Spleen (tissue), 11 donors: ENCODE data around the gene SLC22A15. TPM values are rescaled to one million over a fixed set of nuclear protein-coding genes. Genes with fewer than 3 reads are reported as not detected.

Experiments
- DNase-seq: peaks from one replicate; pipeline ENCODE4 v3.0.0-alpha.2; 2020
- H3K27ac ChIP-seq, 8 donors: fragments of 200-600 bp; sonication (generic) in 7 of 8; 1 replicate in 4 of 8; 2 replicates in 4 of 8; pipeline versions ENCODE4 v1.5.0 to v1.8.0; 2016 to 2021; ENCODE audit warnings: inconsistent platforms in 4 of 8, mild to moderate bottlenecking in 4 of 8, moderate library complexity in 1 of 8
- H3K27me3 ChIP-seq, 7 donors: fragments of 200-600 bp; sonication (generic) in 6 of 7; replicated peaks in 1 of 7; 1 replicate in 4 of 7; 2 replicates in 3 of 7; pipeline versions ENCODE4 v1.5.0 to v1.8.0; 2016 to 2021; ENCODE audit warnings: inconsistent platforms in 3 of 7, mild to moderate bottlenecking in 1 of 7
- H3K36me3 ChIP-seq, 6 donors: fragments of 200-600 bp; sonication (generic) in 5 of 6; 1 replicate in 4 of 6; 2 replicates in 2 of 6; pipeline versions ENCODE4 v1.5.0 to v1.8.0; 2016 to 2021; ENCODE audit warnings: inconsistent platforms in 2 of 6
- H3K4me1 ChIP-seq, 6 donors: fragments of 200-600 bp; sonication (generic) in 5 of 6; 1 replicate in 3 of 6; 2 replicates in 3 of 6; pipeline versions ENCODE4 v1.5.0 to v1.8.0; 2016 to 2021; ENCODE audit warnings: inconsistent platforms in 3 of 6
- H3K4me3 ChIP-seq, 8 donors: fragments of 200-600 bp; sonication (generic) in 7 of 8; 1 replicate in 4 of 8; 2 replicates in 4 of 8; pipeline versions ENCODE4 v1.5.0 to v1.8.0; 2016 to 2021; ENCODE audit warnings: inconsistent platforms in 4 of 8, mild to moderate bottlenecking in 4 of 8, moderate library complexity in 2 of 8
- H3K9me3 ChIP-seq, 8 donors: fragments of 200-600 bp; sonication (generic) in 7 of 8; 1 replicate in 4 of 8; 2 replicates in 4 of 8; pipeline versions ENCODE4 v1.5.0 to v1.8.0; 2016 to 2021; ENCODE audit warnings: inconsistent platforms in 4 of 8
- POLR2A ChIP-seq, 3 donors: fragments of 450-650 bp; IDR thresholded peaks; one replicate each; pipeline ENCODE4 v1.5.1; 2017; ENCODE audit warnings: antibody characterized with exemption in 3 of 3, mild to moderate bottlenecking in 1 of 3
- POLR2AphosphoS5 ChIP-seq, 3 donors: sonication (generic); formaldehyde crosslinking; IDR thresholded peaks; one replicate each; pipeline ENCODE4 v1.5.1; 2017; ENCODE audit warnings: antibody characterized with exemption in 3 of 3
- WGBS, 5 donors: extraction: QIAGEN DNeasy Blood & Tissue Kit in 3 of 5; methylation state at CpG; one replicate each; pipeline versions ENCODE4 v1.1.5 to v1.1.7; 2013 to 2018; 5-methylcytosine and 5-hydroxymethylcytosine counted together
- intact Hi-C: fragments of 100-400 bp; cut with DNase I; formaldehyde crosslinking; loops from one replicate; pipeline ENCODE4 v1.15.0; 2023; ENCODE audit warnings: low total_unique reads
- polyA plus RNA-seq, 3 donors: library from polyadenylated mRNA; stranded (reverse); fragments of 200-250 nt; gene quantifications; one replicate each; pipeline ENCODE4 v1.2.1, GENCODE V29; 2013
- total RNA-seq, 7 donors: library from RNA; depleted of rRNA in 3 of 7; stranded (reverse); fragments of >200 nt in 3 of 7; fragmentation: NEBNext Ultra II Directional in 4 of 7; extraction: Animal tissue kit (Norgen Biotek cat#: 25700) in 4 of 7; gene quantifications; one replicate each; pipeline versions ENCODE4 v1.1.0 to v1.2.1, GENCODE V29; 2016 to 2021
- TF ChIP-seq, protein P1 (sequence below), 11 experiments: fragments of 200-600 bp in 7 of 11; fragments of 450-650 bp in 4 of 11; sonication (generic) in 4 of 11; IDR thresholded peaks in 8 of 11; conservative IDR thresholded peaks in 3 of 11; 1 replicate in 7 of 11; 2 replicates in 4 of 11; pipeline versions ENCODE4 v1.4.0 to v1.8.0; 2016 to 2021; ENCODE audit warnings: antibody characterized with exemption in 11 of 11, inconsistent platforms in 4 of 11, mild to moderate bottlenecking in 1 of 11
- donor health status: healthy with polysubstance abuse.
- donor health status: DM: no; HTN: no; CAD: no; lungs with moderate emphysema.
- donor health status: DM: no; HTN: no; CAD: no.
- donor health status: Bipolar disorder and iron deficiency.
- donor health status: healthy.
- donor health status: DM: no; HTN: no; CAD: no.
- donor health status: DM: yes; HTN: yes; CAD: no.

SLC22A15 gene
- total and polyA plus RNA-seq, 10 donors: 1.2 to 24.8 (median 11.2) TPM

DNA sequence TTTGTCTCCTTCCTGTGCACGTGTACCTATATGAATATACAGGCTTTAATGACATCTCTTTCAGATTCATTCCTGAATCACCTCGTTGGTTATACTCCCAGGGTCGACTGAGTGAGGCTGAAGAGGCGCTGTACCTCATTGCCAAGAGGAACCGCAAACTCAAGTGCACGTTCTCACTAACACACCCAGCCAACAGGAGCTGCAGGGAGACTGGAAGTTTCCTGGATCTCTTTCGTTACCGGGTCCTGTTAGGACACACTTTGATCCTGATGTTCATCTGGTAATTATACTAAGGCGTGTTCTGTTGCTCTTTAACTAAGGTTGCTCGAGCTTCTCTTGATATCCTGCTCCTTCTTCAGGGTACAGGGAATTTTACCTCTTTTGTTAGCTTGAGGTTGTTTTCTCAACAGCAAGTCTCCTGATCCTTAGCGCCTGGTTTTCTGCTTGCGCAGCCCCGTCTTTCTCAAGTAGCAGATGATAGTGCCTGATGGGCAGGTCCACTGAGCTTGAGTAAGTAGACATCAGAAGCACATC, 55.1 kb downstream of the SLC22A15 start:
- Histone ChIP-seq H3K9me3 (no peaks in the 10 kb centered on the region), H3K4me1 (no peaks in the 10 kb centered on the region), H3K27ac (no peak overlapping the region), H3K27me3 (no peaks in the 10 kb centered on the region), H3K36me3 (peaks cover 0 to 96% (median 8%) of the 10 kb centered on the region in 6 donors), H3K4me3 (no peak overlapping the region)
- WGBS, 5 donors: 90 to 94% (median 92%) methylated on average over 13 of the region's 13 CpGs
- intact Hi-C loops: no loop called here
- TF ChIP-seq POLR2A (IDR thresholded peaks at IDR 0.05) (no peak), POLR2AphosphoS5 (IDR thresholded peaks at IDR 0.05) (no peak)
- TF ChIP-seq, protein P1, sequence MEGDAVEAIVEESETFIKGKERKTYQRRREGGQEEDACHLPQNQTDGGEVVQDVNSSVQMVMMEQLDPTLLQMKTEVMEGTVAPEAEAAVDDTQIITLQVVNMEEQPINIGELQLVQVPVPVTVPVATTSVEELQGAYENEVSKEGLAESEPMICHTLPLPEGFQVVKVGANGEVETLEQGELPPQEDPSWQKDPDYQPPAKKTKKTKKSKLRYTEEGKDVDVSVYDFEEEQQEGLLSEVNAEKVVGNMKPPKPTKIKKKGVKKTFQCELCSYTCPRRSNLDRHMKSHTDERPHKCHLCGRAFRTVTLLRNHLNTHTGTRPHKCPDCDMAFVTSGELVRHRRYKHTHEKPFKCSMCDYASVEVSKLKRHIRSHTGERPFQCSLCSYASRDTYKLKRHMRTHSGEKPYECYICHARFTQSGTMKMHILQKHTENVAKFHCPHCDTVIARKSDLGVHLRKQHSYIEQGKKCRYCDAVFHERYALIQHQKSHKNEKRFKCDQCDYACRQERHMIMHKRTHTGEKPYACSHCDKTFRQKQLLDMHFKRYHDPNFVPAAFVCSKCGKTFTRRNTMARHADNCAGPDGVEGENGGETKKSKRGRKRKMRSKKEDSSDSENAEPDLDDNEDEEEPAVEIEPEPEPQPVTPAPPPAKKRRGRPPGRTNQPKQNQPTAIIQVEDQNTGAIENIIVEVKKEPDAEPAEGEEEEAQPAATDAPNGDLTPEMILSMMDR (IDR thresholded peaks at IDR 0.05 in 8 of 11, conservative IDR thresholded peaks at IDR 0.05 in 3 of 11): no peak
- DNase-seq: no peak

DNA sequence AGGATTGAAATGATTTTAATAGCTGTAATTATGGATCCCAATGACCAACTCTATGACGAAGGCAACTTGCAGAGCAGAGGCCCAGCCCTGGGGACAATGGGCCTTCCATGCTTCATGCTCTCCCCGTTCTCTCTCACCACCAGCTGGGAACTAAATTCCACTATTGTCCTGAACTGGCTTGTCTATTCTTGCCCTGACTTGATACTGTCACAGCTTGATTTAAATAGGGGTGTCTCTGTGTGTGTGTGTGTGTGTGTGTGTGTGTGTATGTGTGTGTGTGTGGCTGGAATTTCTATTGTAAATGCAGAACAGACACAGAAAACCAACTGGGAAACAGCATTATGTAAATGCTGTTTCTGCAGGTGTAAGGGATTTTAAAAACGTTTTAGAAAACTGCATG, 57.0 kb downstream of the SLC22A15 start:
- no peak for DNase-seq
- no peak overlapping the region for H3K4me3 ChIP-seq
- no peak overlapping the region for H3K27ac ChIP-seq
- intact Hi-C loops: no loop called here
- peaks cover 0 to 98% (median 7%) of the 10 kb centered on the region in 6 donors for H3K36me3 ChIP-seq
- TF ChIP-seq POLR2A (IDR thresholded peaks at IDR 0.05) (no peak), POLR2AphosphoS5 (IDR thresholded peaks at IDR 0.05) (no peak)
- TF ChIP-seq, protein P1 (IDR thresholded peaks at IDR 0.05 in 8 of 11, conservative IDR thresholded peaks at IDR 0.05 in 3 of 11): no peak
- 76 to 88% (median 78%) methylated on average over 3 of the region's 3 CpGs for WGBS, 5 donors
- H3K27me3 ChIP-seq: no peaks in the 10 kb centered on the region
- no peaks in the 10 kb centered on the region for H3K9me3 ChIP-seq
- H3K4me1 ChIP-seq: no peaks in the 10 kb centered on the region

DNA sequence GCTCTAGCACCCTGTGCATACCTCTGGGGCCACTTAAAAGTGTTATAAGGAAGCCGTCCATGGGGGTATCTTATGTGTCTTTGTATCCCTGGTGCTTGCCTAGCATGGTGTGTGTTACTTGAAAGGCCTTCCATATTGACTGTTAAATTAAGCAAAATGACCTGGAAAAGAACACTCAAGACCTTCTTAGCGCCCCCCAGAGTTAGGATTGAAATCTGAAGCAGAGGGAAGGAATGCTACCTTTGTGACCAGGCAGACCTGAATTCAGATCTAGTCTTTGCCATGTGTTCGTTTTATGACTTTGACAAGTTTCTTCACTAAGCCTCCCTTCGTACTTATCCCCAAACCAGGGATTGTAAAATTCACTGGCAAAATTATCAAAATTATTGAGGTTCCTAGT, 59.9 kb downstream of the SLC22A15 start:
- TF ChIP-seq POLR2AphosphoS5 (IDR thresholded peaks at IDR 0.05) (no peak), POLR2A (IDR thresholded peaks at IDR 0.05) (no peak)
- H3K4me1 ChIP-seq: no peaks in the 10 kb centered on the region
- no peaks in the 10 kb centered on the region for H3K9me3 ChIP-seq
- intact Hi-C loops: no loop called here
- H3K4me3 ChIP-seq: no peak overlapping the region
- no peak overlapping the region for H3K27ac ChIP-seq
- no peak for DNase-seq
- H3K27me3 ChIP-seq: no peaks in the 10 kb centered on the region
- peaks cover 0 to 99% (median 6%) of the 10 kb centered on the region in 6 donors for H3K36me3 ChIP-seq
- WGBS, 5 donors: 84 to 90% (median 86%) methylated on average over 4 of the region's 4 CpGs

DNA sequence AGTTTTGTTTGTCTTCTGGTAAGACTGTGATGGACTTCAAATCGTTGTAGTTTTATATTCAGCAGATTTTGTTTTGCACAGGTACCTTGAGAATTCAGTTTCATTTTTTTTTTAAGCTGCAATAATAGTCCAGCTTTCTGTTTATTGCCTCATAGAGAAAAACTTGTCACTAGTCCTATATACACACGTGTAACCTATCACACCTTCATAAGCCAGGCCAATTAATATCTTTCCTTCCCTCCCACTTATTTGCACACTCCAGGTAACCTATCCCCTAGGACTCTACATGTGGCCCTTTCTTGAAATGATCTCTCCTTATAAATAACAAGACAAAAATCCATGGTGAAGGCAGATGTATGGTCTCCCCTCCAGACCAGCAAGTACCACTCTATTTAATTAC, 62.4 kb downstream of the SLC22A15 start:
- 39 to 82% (median 43%) methylated on average over 1 to 2 of the region's 2 CpGs for WGBS, 5 donors
- H3K4me1 ChIP-seq: no peaks in the 10 kb centered on the region
- no peak overlapping the region for H3K4me3 ChIP-seq
- H3K9me3 ChIP-seq: no peaks in the 10 kb centered on the region
- intact Hi-C loops: no loop called here
- no peaks in the 10 kb centered on the region for H3K27me3 ChIP-seq
- TF ChIP-seq POLR2A (IDR thresholded peaks at IDR 0.05): no peak
- TF ChIP-seq, protein P1 (IDR thresholded peaks at IDR 0.05 in 8 of 11, conservative IDR thresholded peaks at IDR 0.05 in 3 of 11): no peak
- no peak for TF ChIP-seq POLR2AphosphoS5 (IDR thresholded peaks at IDR 0.05)
- H3K27ac ChIP-seq: no peak overlapping the region
- no peak for DNase-seq
- H3K36me3 ChIP-seq: peaks cover 0 to 98% (median 3%) of the 10 kb centered on the region in 6 donors
